Activated naive CD8-positive, alpha-beta T cell treated with anti-CD3 and anti-CD28 coated beads, Interleukin-2, amount 50 U/mL, for 24 hours (primary cell): ENCODE results near the gene HINT2.

Source experiments
- ATAC-seq: fragments of 150-1000 bp; cut with Tn5 transposase; one replicate; pipeline ENCODE4 v1.10.0; 2021
- DNase-seq: peaks from one replicate; pipeline ENCODE4 v3.0.0; 2021
- H3K27ac Mint-ChIP-seq: one replicate; pipeline ENCODE4 v1.8.0; 2021; ENCODE audit warnings: mild to moderate bottlenecking, mixed read lengths
- H3K27me3 Mint-ChIP-seq: one replicate; pipeline ENCODE4 v1.8.0; 2021; ENCODE audit warnings: mixed read lengths
- H3K36me3 Mint-ChIP-seq: one replicate; pipeline ENCODE4 v1.8.0; 2021; ENCODE audit warnings: low read depth, mixed read lengths
- H3K4me1 Mint-ChIP-seq: one replicate; pipeline ENCODE4 v1.8.0; 2021; ENCODE audit warnings: mixed read lengths
- H3K4me3 Mint-ChIP-seq: one replicate; pipeline ENCODE4 v1.8.0; 2021; ENCODE audit warnings: mild to moderate bottlenecking, moderate library complexity, mixed read lengths
- H3K9me3 Mint-ChIP-seq: one replicate; pipeline ENCODE4 v1.8.0; 2021; ENCODE audit warnings: mixed read lengths

HINT2 gene

DNA sequence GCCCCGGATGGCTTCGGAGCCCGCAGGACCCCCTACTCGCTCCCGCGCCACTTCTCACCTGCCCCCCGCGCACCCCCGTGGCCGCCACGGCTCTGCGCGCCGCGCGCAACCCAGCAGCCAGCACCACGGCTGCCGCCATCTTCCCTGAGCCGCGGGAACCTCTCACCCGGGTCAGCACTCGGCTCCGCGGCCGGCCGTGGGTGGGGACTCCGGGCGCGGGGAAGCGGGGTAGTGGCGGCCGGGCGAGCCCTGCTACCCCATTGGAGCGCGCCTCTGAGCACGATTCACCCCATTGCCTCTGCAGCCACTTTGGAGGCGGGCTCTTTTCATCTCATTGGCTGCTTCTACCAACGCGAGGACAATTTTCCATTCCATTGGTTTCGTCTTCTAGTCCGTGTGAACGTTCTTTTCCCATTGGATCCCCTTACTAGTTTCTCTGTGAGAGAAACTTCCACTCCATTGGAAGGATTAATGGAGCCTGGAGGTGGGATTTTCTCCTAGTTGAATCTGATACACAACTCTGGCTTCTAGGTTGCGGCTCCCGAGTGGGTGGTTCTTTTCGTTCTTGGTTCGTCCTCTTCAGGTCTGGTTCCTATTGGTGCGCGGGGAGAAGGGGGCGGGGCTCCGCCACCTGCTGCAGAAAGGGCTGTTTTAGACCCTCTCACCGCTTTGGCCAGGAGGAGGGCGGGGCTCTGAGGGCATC, at the start of gene HINT2:
TSS of gene HINT2 (minus strand) at position 202 of the 703 bp plus-strand sequence. CDS start at position 139, 63 bp downstream.
- no peaks in the 10 kb centered on the region for H3K9me3 Mint-ChIP-seq
- H3K27me3 Mint-ChIP-seq = no peaks in the 10 kb centered on the region
- peak within 1 kb of the TSS; percentile 93 for H3K4me3 Mint-ChIP-seq
- ATAC-seq = peak; percentile 86
- peak; percentile 96 for DNase-seq
- peak within 1 kb of the TSS; percentile 98 for H3K27ac Mint-ChIP-seq
- peaks cover 46% of the 10 kb centered on the region for H3K4me1 Mint-ChIP-seq
- no peaks in the 10 kb centered on the region for H3K36me3 Mint-ChIP-seq

DNA sequence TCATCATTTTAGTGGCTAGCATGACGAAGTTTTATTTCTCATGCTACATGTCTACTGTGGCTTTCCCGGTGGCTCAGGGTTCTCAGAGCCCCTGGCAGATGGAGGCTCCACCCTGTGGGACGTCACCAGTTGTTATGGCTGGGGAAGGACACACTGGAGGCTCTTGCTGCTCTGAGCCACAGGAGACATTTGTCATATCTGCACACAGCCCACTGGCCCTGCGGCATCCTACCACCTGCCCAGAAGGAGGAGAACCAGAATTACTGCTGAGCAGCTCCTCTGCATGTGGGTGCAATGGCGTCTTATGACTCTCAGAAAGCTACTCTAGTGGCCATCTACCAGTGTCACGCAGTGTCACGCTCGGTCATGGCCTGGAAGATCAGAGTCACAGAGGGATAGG, 48.7 kb upstream of the HINT2 start:
- no peak for ATAC-seq
- Mint-ChIP-seq H3K4me1 (no peaks in the 10 kb centered on the region), H3K36me3 (no peaks in the 10 kb centered on the region), H3K9me3 (no peaks in the 10 kb centered on the region), H3K27me3 (peaks cover 12% of the 10 kb centered on the region), H3K27ac (no peak overlapping the region), H3K4me3 (no peak overlapping the region)
- no peak for DNase-seq

DNA sequence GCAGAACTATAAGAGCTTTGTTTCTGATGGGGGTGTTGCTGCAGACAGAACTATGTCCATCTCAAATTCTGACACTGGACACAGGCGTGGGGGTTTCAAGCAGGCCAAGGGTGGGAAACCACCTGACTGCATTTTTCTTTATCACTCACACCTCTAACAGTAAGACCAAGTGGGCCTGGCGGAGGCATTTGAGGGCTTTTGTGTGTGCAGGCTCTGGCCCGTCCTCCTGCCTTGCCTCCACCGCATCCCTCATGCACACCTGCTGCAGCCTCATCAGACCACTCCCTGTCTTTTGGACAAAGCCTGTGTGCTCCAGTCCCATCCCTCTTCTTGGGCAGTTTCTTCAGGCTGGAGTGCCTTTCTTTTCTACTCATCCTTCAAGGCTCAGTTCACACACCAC, 47.5 kb upstream of the HINT2 start:
- no peaks in the 10 kb centered on the region for H3K36me3 Mint-ChIP-seq
- no peak overlapping the region for H3K27ac Mint-ChIP-seq

DNA sequence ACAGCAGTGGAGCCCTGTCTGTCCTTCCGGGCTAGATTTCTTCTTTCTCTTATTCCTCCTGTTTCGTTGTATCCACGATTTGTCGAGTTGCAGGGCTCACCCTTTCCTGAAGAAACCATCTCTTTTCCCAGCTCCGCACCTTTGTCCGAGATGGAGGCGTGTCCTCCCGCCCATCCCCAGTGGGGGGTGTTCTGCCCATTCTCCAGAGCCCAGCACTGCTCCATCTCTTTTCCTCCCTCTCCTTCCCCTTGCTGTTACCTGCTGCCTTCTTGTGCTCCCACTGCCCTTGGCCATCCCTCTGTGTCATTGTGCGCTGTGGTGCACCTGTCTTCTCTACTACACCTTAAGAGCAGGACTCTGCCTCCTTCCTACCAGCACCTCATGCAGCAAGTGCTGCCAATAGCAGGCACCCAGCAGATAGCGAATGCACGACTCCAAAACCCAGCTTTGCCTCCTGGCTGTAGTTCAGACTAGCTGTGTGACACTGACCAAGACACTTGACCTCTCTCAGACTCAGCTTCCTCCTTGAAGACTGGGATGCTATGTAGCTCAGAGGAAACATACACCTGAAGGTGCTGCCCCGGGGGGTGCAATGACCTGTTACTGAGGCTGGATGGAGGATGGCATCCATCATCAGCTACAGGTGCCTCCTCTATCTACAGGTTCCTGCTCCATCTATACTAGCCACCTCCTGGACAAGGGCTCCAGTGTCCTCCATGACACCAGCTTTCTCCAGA, 46.5 kb upstream of the HINT2 start:
- no peak for ATAC-seq
- no peak overlapping the region for H3K27ac Mint-ChIP-seq

More for the DNA sequence above, 47.5 kb upstream of the HINT2 start:
- Mint-ChIP-seq H3K4me1 (no peaks in the 10 kb centered on the region), H3K9me3 (no peaks in the 10 kb centered on the region), H3K27me3 (peaks cover 7% of the 10 kb centered on the region), H3K4me3 (no peak overlapping the region)
- DNase-seq (no peak), ATAC-seq (no peak)

DNA sequence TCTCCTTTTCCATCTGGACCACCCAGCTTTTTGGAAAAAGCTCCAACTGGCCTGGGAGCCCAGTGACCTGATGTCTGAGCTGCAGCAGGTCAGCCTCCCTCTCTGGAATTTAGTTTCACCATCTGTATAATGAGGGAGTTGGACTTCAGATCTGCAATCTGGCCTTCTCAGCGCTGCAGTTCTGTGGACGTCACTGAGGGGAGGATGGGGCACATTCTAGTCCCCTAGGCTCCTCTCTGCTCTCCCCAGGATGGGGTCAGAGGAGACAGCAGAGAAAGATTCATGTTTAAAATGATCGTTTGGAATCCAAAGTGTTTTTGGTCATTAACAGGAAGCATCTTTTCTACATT, 45.1 kb upstream of the HINT2 start:
- no peak for ATAC-seq
- Mint-ChIP-seq H3K4me1 (no peaks in the 10 kb centered on the region), H3K4me3 (no peak overlapping the region), H3K27me3 (peaks cover 7% of the 10 kb centered on the region), H3K27ac (no peak overlapping the region), H3K36me3 (no peaks in the 10 kb centered on the region), H3K9me3 (no peaks in the 10 kb centered on the region)
- no peak for DNase-seq

More for the DNA sequence above, 46.5 kb upstream of the HINT2 start:
- Mint-ChIP-seq H3K27me3 (peaks cover 7% of the 10 kb centered on the region), H3K4me1 (no peaks in the 10 kb centered on the region), H3K9me3 (no peaks in the 10 kb centered on the region), H3K36me3 (no peaks in the 10 kb centered on the region), H3K4me3 (no peak overlapping the region)
- DNase-seq = no peak

DNA sequence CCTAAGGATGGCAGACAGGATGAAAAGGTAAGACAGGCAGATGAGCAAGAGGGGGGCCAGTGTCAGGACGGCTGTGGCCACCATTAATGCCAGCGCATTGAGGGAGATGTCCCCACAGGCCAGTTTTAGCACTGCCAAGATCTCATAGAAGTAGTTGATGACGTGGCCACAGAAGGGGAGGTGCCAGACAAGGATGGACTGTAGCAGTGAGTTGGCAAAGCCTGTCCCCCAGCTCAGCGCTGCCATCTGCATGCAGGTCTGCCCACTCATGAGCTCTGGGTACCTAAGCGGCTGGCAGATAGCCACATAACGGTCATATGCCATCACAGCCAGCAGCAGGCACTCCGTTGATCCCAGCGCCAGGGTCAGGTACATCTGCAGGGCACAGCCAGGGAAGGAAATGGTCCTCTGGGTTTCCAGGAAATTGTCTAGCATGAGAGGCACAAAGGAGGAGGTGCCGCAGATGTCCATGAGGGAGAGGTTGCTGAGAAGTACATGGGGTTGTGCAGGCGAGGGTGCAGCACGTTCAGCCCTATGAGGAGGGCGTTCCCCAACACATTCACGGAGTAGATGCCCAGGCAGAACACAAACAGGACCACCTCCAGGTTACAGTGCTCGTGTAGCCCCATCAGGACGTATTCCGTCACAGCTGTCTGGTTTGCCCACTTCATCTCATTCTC, 44.6 kb upstream of the HINT2 start:
- no peaks in the 10 kb centered on the region for H3K9me3 Mint-ChIP-seq
- H3K4me1 Mint-ChIP-seq = no peaks in the 10 kb centered on the region
- ATAC-seq (peak; percentile 77), DNase-seq (peak; percentile 10)
- peaks cover 7% of the 10 kb centered on the region for H3K27me3 Mint-ChIP-seq
- H3K27ac Mint-ChIP-seq = no peak overlapping the region
- no peaks in the 10 kb centered on the region for H3K36me3 Mint-ChIP-seq
- no peak overlapping the region for H3K4me3 Mint-ChIP-seq

DNA sequence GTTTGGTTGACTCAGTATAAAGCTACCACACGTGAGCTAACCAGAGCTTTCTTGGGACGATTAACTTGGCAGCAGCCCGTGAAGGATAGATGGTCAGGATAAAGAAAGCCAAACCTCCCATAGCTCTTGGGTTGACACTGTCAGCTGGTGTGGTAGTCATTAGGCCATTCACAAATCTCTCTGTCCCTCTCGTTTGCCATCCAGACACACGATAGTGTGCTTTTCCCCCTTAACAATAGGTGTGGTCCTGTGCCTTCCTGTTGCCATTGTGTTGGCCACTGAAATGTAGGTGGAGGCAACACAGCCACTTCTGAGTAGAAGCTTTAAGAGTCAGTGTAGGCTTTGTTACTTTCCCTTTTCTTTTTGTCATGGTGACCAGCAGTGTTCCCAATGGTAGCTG, 43.6 kb upstream of the HINT2 start:
- DNase-seq (no peak), ATAC-seq (no peak)
- H3K4me3 Mint-ChIP-seq = no peak overlapping the region
- H3K9me3 Mint-ChIP-seq = no peaks in the 10 kb centered on the region
- H3K27ac Mint-ChIP-seq = no peak overlapping the region
- H3K36me3 Mint-ChIP-seq = no peaks in the 10 kb centered on the region
- H3K27me3 Mint-ChIP-seq = peaks cover 7% of the 10 kb centered on the region
- H3K4me1 Mint-ChIP-seq = no peaks in the 10 kb centered on the region

DNA sequence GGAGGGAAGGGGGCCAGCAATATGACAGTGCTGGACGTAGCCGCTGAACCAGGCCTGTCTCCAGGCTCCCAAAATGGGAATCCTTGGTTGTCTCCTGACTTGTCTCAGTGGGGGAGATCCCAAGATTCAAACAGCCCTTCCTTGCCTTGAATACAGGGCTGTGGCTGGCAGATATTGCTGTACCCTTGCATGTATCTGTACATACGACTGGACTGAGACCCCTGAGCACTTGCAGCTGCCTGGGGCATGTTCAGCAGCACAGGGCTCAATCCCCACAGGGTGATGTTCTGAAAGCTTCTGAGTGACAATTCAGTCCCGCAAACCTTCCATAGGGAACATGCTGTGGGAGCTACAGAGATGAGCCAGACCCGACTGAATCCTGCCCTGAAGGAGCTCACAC, 42.0 kb upstream of the HINT2 start:
- Mint-ChIP-seq H3K9me3 (no peaks in the 10 kb centered on the region), H3K4me1 (no peaks in the 10 kb centered on the region), H3K27me3 (peaks cover 2% of the 10 kb centered on the region), H3K4me3 (no peak overlapping the region), H3K27ac (no peak overlapping the region), H3K36me3 (no peaks in the 10 kb centered on the region)
- no peak for DNase-seq
- ATAC-seq = no peak

DNA sequence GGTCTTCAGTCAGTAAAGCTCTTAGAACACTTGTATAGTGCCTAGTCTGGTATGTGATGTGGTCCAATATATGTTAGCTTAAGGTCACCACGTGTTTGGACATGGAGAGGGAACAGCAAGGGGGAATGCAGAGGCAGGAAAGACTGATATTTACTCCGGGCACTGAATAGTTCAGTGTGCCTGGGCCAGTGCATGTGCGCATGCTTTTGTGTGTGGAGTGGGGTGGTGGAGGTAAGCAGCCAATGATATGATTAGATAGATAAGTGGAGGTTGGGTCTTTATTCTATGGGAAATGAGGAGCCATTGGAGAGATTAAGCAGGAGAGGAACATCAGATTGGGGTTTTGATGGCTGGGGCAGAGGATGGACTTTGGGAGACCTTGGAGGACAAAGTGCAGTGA, 41.4 kb upstream of the HINT2 start:
- H3K4me3 Mint-ChIP-seq = no peak overlapping the region
- H3K27me3 Mint-ChIP-seq = peaks cover under 1% of the 10 kb centered on the region
- H3K27ac Mint-ChIP-seq = no peak overlapping the region
- ATAC-seq (no peak), DNase-seq (no peak)
- H3K36me3 Mint-ChIP-seq = no peaks in the 10 kb centered on the region
- H3K9me3 Mint-ChIP-seq = no peaks in the 10 kb centered on the region
- no peaks in the 10 kb centered on the region for H3K4me1 Mint-ChIP-seq

DNA sequence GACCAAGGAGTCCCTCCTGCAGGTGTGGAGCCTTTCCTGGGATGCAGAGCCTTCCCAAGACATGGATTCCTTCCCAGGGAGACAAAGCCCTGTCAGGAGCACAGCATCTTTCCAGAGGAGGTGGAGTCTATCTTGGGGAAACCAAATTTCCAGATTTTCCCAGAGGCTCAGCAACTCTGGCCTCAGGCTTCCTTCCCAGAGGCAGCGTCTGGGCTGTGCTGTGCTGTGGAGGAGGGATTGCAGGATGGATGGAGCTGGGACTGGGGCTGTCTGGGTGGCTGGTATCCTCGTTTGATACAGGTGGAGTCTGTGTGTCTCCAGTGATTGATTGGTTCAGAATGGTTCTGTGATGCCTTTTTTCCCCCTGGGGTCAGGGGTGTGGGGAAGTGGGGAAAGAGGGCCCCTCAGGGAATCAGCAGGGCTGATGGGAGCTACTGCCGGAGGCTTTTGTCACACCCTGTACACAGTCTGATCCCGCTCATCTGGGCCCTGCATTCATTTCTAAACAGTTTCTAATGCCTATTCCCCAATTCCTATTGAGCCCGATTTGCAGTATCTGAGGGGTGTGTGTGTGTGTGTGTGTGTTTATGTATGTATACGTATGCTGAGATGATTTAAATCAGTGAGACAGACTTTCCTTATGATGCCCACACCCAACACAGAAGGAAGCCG, 39.4 kb upstream of the HINT2 start:
- ATAC-seq (no peak), DNase-seq (no peak)
- no peaks in the 10 kb centered on the region for H3K4me1 Mint-ChIP-seq
- H3K9me3 Mint-ChIP-seq = no peaks in the 10 kb centered on the region
- no peaks in the 10 kb centered on the region for H3K27me3 Mint-ChIP-seq
- H3K36me3 Mint-ChIP-seq = no peaks in the 10 kb centered on the region
- H3K27ac Mint-ChIP-seq = no peak overlapping the region
- no peak overlapping the region for H3K4me3 Mint-ChIP-seq

DNA sequence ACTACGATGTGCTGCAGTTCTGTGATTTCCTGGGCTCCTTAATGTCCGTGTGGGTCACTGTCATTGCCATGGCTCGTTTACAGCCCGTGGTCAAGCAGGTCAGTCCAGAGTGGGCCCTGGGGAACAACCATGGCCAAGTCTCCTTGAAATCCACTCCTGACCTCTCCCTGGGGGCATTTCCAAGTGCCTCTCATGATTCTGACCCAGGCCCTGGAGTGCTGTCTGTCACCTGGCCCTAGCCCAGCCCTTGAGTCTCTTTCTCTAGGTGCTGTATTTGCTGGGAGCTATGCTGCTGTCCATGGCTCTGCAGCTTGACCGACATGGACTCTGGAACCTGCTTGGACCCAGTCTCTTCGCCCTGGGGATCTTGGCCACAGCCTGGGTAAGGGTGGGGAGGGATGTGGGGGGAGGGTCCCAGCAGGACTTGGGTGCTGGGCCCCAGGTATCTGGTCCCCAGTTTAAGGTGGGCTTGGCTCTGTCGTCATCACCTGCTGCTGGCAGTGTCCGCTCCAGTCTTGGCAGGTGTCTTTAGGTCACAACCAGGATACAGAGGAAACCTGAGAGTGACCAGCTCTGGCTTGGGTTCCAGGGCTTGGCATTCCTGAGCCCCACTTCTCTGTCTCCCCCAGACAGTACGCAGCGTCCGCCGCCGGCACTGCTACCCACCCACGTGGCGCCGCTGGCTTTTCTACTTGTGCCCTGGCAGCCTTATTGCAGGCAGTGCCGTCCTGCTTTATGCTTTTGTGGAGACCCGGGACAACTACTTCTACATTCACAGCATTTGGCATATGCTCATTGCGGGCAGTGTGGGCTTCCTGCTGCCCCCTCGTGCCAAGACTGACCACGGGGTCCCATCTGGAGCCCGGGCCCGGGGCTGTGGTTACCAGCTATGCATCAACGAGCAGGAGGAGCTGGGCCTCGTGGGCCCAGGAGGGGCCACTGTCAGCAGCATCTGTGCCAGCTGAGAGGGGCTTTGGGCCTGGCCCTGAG, 38.3 kb upstream of the HINT2 start:
- ATAC-seq (no peak), DNase-seq (no peak)
- Mint-ChIP-seq H3K4me1 (peaks cover 6% of the 10 kb centered on the region), H3K4me3 (no peak overlapping the region), H3K9me3 (no peaks in the 10 kb centered on the region), H3K27ac (peak overlapping the region; percentile 28), H3K36me3 (no peaks in the 10 kb centered on the region), H3K27me3 (no peaks in the 10 kb centered on the region)

DNA sequence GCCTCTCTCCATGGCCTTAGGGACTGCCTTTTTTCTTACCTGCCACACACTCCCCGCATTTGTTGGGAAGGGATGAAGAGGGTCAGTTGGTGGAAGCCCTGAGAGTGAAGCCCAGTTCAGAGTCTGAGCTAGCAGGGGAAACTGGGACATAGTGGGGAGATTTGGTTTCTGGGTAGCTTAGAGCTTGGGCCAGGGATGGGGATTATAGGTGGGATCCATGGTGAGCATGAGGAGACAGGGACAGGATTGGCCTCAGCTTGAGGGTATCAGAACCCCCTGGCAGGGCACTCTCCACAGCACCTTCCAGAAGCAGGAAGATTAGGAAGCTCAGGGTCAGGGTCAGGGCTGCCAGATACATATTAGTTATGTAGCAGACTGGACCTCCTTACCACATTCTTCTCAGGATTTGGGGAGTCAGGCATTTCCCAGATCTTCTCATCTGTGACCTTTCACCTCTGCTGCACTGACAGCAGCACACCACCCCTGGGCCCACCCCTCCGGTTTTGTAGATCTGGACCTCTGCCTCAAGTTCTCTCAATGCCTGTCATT, 37.5 kb upstream of the HINT2 start:
- no peaks in the 10 kb centered on the region for H3K27me3 Mint-ChIP-seq
- peak overlapping the region; percentile 28 for H3K27ac Mint-ChIP-seq
- no peaks in the 10 kb centered on the region for H3K36me3 Mint-ChIP-seq
- H3K4me1 Mint-ChIP-seq = peaks cover 14% of the 10 kb centered on the region
- no peaks in the 10 kb centered on the region for H3K9me3 Mint-ChIP-seq
- H3K4me3 Mint-ChIP-seq = no peak overlapping the region
- DNase-seq (no peak), ATAC-seq (no peak)

DNA sequence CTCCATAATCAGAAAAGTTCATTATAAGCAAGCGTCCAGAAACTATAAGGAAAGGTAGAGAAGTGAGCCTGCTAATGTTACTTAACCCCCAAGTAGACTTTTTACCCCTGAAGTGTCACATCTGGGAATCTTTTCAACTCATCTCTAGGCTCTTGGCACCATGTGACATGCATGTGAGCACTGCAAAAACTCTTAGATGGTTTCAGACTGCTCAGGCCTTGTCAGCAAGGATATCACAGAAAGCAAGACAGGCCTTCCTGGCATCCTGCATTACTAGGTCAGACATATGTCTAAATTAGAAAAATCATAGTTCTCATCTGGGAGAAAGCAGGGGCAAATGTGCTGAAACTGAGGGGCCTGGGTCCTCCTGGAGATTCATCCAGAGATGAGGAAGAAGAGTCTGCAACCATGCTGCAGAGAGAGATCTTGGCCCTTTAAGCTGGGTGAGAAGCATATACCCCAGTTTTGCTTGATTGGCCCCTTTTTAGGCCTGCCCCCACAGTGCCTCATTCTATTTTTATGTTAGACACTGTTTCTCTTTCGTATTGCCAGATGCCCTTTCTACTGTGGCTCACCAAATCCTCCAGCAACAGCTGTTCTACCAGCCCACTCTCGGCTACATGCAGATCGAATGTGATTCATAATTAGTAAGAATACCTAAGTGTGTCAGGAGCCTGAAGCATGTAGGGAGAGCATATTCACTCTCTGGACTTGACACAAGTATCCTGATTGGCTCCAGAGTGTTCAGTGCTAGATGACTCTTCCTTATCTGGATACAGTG, 33.1 kb upstream of the HINT2 start:
- H3K4me3 Mint-ChIP-seq = peak overlapping the region; percentile 7

More for the DNA sequence above, 33.1 kb upstream of the HINT2 start:
- Mint-ChIP-seq H3K36me3 (no peaks in the 10 kb centered on the region), H3K4me1 (peaks cover 38% of the 10 kb centered on the region), H3K27ac (peak overlapping the region; percentile 21), H3K27me3 (no peaks in the 10 kb centered on the region), H3K9me3 (no peaks in the 10 kb centered on the region)
- ATAC-seq (peak; percentile 98), DNase-seq (peak; percentile 56)
